ENCODE data around the gene BIK.

DNA sequence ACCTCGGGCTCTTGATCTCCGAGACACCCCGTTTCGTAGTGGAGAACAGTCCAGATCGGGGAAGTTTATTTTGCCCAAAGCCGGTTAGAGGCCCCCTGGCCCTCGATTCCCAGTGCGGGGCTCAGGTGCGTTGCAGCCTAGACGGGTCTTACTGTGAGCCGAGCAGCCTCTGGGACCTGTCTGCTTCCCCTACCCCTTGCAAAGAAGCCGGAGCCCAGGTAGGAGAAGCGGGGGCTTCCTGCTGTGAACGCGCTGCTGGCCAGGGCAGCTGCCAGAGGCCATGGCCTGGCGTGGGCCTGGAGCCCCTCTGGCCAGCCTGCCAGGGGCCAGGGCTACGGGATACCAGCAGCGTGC, 41.4 kb downstream of the BIK start:
- TF ChIP-seq, protein P1, sequence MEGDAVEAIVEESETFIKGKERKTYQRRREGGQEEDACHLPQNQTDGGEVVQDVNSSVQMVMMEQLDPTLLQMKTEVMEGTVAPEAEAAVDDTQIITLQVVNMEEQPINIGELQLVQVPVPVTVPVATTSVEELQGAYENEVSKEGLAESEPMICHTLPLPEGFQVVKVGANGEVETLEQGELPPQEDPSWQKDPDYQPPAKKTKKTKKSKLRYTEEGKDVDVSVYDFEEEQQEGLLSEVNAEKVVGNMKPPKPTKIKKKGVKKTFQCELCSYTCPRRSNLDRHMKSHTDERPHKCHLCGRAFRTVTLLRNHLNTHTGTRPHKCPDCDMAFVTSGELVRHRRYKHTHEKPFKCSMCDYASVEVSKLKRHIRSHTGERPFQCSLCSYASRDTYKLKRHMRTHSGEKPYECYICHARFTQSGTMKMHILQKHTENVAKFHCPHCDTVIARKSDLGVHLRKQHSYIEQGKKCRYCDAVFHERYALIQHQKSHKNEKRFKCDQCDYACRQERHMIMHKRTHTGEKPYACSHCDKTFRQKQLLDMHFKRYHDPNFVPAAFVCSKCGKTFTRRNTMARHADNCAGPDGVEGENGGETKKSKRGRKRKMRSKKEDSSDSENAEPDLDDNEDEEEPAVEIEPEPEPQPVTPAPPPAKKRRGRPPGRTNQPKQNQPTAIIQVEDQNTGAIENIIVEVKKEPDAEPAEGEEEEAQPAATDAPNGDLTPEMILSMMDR (IDR thresholded peaks at IDR 0.05), result no peak
- TF ChIP-seq GATA2 (CRISPR knock-in tag; IDR thresholded peaks at IDR 0.05) (no peak), EZH2phosphoT487 (IDR thresholded peaks at IDR 0.05; ENCODE audit: borderline replicate concordance, low read depth) (no peak), NRF1 (IDR thresholded peaks at IDR 0.05; ENCODE audit: low read depth, low read length) (no peak), SMC3 (IDR thresholded peaks at IDR 0.05; ENCODE audit: low read depth, low read length) (no peak), RAD21 (IDR thresholded peaks at IDR 0.05; ENCODE audit: low read length) (no peak), RCOR1 (IDR thresholded peaks at IDR 0.05; ENCODE audit: low read length) (no peak), GABPA (IDR thresholded peaks at IDR 0.05; ENCODE audit: low read depth) (no peak)
